Upper lobe of right lung (tissue), 1 donor: ENCODE data around the gene CHST3. TPM values are rescaled to one million over a fixed set of nuclear protein-coding genes. Genes with fewer than 3 reads are reported as not detected.

Experiments
- ATAC-seq: fragments of 200-7000 bp; cut with Tn5 transposase; one replicate; pipeline ENCODE4 v1.9.1; 2020; ENCODE audit warnings: mild to moderate bottlenecking, moderate library complexity
- DNase-seq: peaks from one replicate; pipeline ENCODE4 v3.0.0-alpha.2; 2020
- H3K27ac ChIP-seq: fragments of 200-600 bp; one replicate; pipeline ENCODE4 v1.8.0; 2022
- H3K27me3 ChIP-seq: fragments of 200-600 bp; one replicate; pipeline ENCODE4 v1.8.0; 2022; ENCODE audit warnings: mild to moderate bottlenecking
- H3K36me3 ChIP-seq: fragments of 200-600 bp; one replicate; pipeline ENCODE4 v1.8.0; 2022
- H3K4me1 ChIP-seq: fragments of 200-600 bp; one replicate; pipeline ENCODE4 v1.8.0; 2022
- H3K4me3 ChIP-seq: fragments of 200-600 bp; one replicate; pipeline ENCODE4 v1.8.0; 2022; ENCODE audit warnings: mild to moderate bottlenecking
- H3K9me3 ChIP-seq: fragments of 200-600 bp; one replicate; pipeline ENCODE4 v1.8.0; 2022
- CTCF ChIP-seq: fragments of 200-600 bp; IDR thresholded peaks from one replicate; pipeline ENCODE4 v1.8.0; 2022; ENCODE audit warnings: antibody characterized with exemption
- intact Hi-C: fragments of 100-400 bp; cut with DNase I; formaldehyde crosslinking; loops from one replicate; pipeline ENCODE4 v1.11.0; 2022
- total RNA-seq: library from RNA; stranded (reverse); fragmentation: NEBNext Ultra II Directional; extraction: Animal tissue kit (Norgen Biotek cat#: 25700); gene quantifications from one replicate; pipeline ENCODE4 v1.2.1, GENCODE V29; 2021
- donor health status: DM: no; HTN: yes; CAD: no; lungs with severe emphysema.

Gene CHST3
- total RNA-seq, 1 donor from 2014 or later, result 15.6 TPM

GRCh38 chr10:71931295-71931694, 32.9 kb upstream of the CHST3 start:
- intact Hi-C loops, result no loop called here
- TF ChIP-seq CTCF, result no peak
- Histone ChIP-seq H3K27ac (no peak overlapping the region), H3K36me3 (no peaks in the 10 kb centered on the region), H3K4me3 (no peak overlapping the region), H3K4me1 (no peaks in the 10 kb centered on the region), H3K27me3 (no peaks in the 10 kb centered on the region), H3K9me3 (no peaks in the 10 kb centered on the region)
- no peak for ATAC-seq
- no peak for DNase-seq

GRCh38 chr10:71933651-71934050, 30.5 kb upstream of the CHST3 start:
- no peak for ATAC-seq
- H3K27me3 ChIP-seq, result no peaks in the 10 kb centered on the region
- H3K4me1 ChIP-seq, result no peaks in the 10 kb centered on the region
- H3K27ac ChIP-seq, result no peak overlapping the region
- DNase-seq, result no peak
- no peak for TF ChIP-seq CTCF
- no peaks in the 10 kb centered on the region for H3K36me3 ChIP-seq
- intact Hi-C loops, result no loop called here
- no peak overlapping the region for H3K4me3 ChIP-seq
- H3K9me3 ChIP-seq, result no peaks in the 10 kb centered on the region

GRCh38 chr10:71938211-71938610, 26.0 kb upstream of the CHST3 start:
- no peak for DNase-seq
- H3K4me1 ChIP-seq, result no peaks in the 10 kb centered on the region
- TF ChIP-seq CTCF, result no peak
- H3K27ac ChIP-seq, result no peak overlapping the region
- intact Hi-C loops, result no loop called here
- ATAC-seq, result no peak
- H3K9me3 ChIP-seq, result no peaks in the 10 kb centered on the region
- no peak overlapping the region for H3K4me3 ChIP-seq
- no peaks in the 10 kb centered on the region for H3K27me3 ChIP-seq
- H3K36me3 ChIP-seq, result no peaks in the 10 kb centered on the region

- intact Hi-C loops, result no loop called here
- TF ChIP-seq CTCF, result no peak
These were observed 24.9 kb upstream of the CHST3 start for GRCh38 chr10:71939304-71939703.

GRCh38 chr10:71939861-71940474, 24.2 kb upstream of the CHST3 start:
- TF ChIP-seq CTCF, result no peak
- Histone ChIP-seq H3K4me3 (no peak overlapping the region), H3K36me3 (no peaks in the 10 kb centered on the region), H3K27ac (no peak overlapping the region), H3K4me1 (no peaks in the 10 kb centered on the region), H3K27me3 (no peaks in the 10 kb centered on the region), H3K9me3 (peaks cover 10% of the 10 kb centered on the region)
- no peak for ATAC-seq
- intact Hi-C loops, result no loop called here
- DNase-seq, result no peak

More at GRCh38 chr10:71939304-71939703, 24.9 kb upstream of the CHST3 start:
- H3K4me1 ChIP-seq, result no peaks in the 10 kb centered on the region
- DNase-seq, result no peak
- peak; percentile 23 for ATAC-seq
- H3K36me3 ChIP-seq, result no peaks in the 10 kb centered on the region
- H3K4me3 ChIP-seq, result no peak overlapping the region
- no peak overlapping the region for H3K27ac ChIP-seq
- no peaks in the 10 kb centered on the region for H3K27me3 ChIP-seq
- peaks cover 9% of the 10 kb centered on the region for H3K9me3 ChIP-seq

GRCh38 chr10:71940752-71941151, 23.4 kb upstream of the CHST3 start:
- no peak for DNase-seq
- Histone ChIP-seq H3K9me3 (peaks cover 16% of the 10 kb centered on the region), H3K4me1 (no peaks in the 10 kb centered on the region), H3K36me3 (no peaks in the 10 kb centered on the region), H3K27me3 (no peaks in the 10 kb centered on the region), H3K4me3 (no peak overlapping the region), H3K27ac (no peak overlapping the region)
- no peak for ATAC-seq
- TF ChIP-seq CTCF, result no peak
- intact Hi-C loops, result no loop called here
